HFF-Myc (cell line): ENCODE data around the gene DNLZ.

Experiments
- DNase-seq: peaks from one replicate; pipeline ENCODE4 v3.0.0-alpha.2; 2011; ENCODE audit warnings: low read depth; ENCODE audit errors: extremely low read depth
- H3K4me3 ChIP-seq: replicated peaks from 2 replicates; pipeline ENCODE4 v1.5.1; 2011; ENCODE audit warnings: low read depth, mild to moderate bottlenecking, control low read depth, low read length
- TF ChIP-seq, protein P1 (sequence below): IDR thresholded peaks from 2 replicates; pipeline ENCODE4 v1.5.1; 2012; ENCODE audit warnings: mild to moderate bottlenecking, low read depth, low read length, control low read depth; ENCODE audit errors: missing control alignments

Gene DNLZ

DNA sequence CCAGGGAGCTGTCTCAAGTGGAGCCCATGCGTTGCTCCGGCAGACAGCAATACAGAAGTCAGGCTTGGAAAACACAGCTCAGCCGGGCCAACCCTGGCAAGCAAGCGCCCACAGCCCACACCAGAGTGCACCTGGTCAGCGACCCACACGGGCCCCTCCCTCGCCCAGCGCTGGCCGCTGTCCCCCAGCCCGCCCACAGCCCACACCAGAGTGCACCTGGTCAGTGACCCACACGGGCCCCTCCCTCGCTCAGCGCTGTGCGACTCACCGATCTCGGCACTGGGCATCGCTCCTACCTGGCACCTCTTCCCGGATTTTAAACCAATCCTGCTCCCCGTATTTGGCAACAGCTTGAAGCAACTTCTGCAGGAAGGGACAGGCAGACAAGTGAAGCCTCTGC lies 23.7 kb upstream of the DNLZ start:
- DNase-seq: no peak
- H3K4me3 ChIP-seq: no peak overlapping the region
- TF ChIP-seq, protein P1, sequence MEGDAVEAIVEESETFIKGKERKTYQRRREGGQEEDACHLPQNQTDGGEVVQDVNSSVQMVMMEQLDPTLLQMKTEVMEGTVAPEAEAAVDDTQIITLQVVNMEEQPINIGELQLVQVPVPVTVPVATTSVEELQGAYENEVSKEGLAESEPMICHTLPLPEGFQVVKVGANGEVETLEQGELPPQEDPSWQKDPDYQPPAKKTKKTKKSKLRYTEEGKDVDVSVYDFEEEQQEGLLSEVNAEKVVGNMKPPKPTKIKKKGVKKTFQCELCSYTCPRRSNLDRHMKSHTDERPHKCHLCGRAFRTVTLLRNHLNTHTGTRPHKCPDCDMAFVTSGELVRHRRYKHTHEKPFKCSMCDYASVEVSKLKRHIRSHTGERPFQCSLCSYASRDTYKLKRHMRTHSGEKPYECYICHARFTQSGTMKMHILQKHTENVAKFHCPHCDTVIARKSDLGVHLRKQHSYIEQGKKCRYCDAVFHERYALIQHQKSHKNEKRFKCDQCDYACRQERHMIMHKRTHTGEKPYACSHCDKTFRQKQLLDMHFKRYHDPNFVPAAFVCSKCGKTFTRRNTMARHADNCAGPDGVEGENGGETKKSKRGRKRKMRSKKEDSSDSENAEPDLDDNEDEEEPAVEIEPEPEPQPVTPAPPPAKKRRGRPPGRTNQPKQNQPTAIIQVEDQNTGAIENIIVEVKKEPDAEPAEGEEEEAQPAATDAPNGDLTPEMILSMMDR: no peak

DNA sequence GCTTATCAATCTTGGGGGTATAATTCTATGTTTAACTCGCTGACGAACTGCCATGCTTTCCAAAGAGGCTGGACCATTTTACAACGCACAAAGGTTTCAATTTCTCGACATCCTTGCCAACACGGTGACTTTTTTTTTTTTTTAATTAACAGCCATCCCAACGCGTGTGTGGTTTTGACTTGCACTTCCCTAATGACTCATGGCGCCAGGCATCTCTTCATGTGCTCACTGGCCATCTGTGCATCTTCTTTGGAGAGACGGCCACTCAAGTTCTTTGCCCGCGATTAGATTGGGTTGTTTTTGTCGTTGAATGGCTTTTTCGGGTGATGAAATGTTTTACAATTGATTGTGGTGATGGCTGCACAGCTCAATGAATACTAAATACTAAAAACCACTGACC lies 22.5 kb upstream of the DNLZ start:
- no peak overlapping the region for H3K4me3 ChIP-seq
- TF ChIP-seq, protein P1: no peak
- no peak for DNase-seq

DNA sequence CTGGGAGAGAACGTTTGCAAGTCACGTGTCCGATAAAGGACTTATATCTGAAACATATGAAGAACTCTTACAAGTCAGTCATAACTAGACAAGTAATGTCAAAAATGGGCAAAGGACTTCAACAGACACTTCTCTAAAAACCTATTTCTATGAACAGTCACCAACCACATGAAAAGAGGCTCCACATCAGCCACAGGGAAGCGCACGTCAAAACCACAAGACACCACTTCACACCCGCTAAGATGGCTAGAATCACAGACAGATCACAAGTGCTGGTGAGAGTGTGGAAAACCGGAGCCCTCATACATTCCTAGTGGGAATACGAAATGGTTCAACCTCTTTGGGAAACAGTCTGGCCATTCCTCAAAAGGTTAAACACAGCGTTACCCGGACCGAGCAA lies 21.5 kb upstream of the DNLZ start:
- TF ChIP-seq, protein P1: no peak
- DNase-seq: no peak
- H3K4me3 ChIP-seq: no peak overlapping the region

DNA sequence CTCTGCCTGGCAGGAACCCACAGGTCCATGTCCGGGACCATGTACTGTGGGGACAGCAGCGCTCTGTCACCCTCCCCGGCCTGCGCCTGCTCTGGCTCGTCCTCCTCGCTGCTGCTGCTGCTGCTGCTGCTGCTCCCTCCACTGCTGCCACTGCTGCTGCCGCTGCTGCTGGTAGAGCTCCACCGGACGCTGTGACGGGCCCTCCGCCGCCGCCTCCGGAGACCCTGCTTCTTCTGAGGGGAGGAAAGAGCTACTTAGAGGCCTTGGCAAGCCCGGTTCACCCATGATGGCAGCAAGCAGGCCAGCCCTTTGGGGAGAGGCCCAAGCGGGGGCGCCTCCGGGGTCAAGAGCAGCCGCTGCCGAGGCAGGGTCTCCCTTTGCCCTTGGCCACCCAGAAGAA lies 19.9 kb upstream of the DNLZ start:
- TF ChIP-seq, protein P1: no peak
- DNase-seq: no peak
- H3K4me3 ChIP-seq: no peak overlapping the region

DNA sequence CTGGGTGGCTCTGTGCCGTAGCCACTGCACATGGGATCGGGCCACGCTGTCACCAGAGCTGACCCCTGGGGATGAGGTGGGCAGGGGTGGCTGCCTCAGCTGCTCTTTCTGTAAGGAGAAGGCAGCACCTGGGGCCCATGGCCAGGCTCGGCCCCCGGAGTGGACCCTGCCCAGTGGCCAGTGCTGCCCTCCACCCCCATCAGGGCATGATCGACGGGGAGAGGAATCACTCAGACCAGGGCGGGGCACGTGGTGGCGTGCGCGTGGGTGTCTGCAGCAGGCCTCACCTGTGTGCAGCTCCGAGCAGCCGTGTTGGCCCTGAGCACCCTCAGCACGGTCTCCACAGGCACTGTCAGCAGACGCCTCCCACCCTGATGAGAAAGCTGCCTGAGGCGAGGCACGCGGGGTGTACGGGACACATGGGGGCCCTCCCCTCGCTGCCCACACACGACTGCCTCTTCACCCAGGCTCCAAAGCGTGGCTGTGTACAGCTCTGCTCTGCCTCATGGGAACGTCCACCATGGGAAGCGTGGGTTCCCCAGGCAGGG lies 18.5 kb upstream of the DNLZ start:
- no peak overlapping the region for H3K4me3 ChIP-seq
- DNase-seq: no peak
- TF ChIP-seq, protein P1: no peak

DNA sequence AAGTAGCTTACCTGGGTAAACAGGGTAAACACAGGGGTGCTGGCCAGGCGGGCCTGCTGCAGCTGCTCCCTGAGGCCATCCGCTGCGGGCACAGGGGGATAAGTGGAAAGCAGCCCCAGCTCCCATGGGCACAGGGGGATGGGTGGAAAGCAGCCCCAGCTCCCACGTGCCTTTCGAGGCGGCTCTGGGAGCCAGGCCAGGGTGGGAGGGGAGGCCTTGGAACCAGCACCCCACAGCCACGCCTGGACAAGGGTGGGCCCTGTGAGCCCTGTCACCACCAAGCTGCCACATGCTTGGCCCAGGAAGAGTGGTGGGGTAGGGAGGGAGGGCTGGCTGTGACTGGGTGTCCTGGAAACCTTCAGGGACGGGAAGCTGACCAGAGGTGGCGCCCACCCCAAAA lies 17.8 kb upstream of the DNLZ start:
- no peak overlapping the region for H3K4me3 ChIP-seq
- TF ChIP-seq, protein P1: no peak
- no peak for DNase-seq

DNA sequence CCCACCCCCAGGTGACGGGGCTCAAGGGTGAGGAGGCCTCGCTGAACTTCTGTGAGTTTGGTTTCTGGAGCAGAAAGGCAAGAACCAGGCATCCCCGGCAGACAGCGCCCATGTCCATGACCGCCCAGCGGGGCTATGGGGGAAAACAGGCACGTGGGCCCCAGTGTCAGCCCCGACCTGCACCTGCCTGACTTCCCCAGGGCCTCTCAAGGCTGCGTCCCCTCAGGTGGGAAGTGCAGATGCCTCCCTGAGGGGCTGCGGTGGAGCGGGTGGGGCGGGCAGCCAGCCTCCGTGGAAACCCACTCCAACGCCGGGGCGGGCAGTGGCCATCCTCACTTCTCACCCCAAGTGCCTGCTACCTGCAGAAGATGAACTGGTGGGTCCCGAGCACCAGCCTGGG lies 16.8 kb upstream of the DNLZ start:
- DNase-seq: no peak
- TF ChIP-seq, protein P1: no peak
- H3K4me3 ChIP-seq: no peak overlapping the region
